ENCODE data around the gene KIAA1217.

The KIAA1217 gene

DNA sequence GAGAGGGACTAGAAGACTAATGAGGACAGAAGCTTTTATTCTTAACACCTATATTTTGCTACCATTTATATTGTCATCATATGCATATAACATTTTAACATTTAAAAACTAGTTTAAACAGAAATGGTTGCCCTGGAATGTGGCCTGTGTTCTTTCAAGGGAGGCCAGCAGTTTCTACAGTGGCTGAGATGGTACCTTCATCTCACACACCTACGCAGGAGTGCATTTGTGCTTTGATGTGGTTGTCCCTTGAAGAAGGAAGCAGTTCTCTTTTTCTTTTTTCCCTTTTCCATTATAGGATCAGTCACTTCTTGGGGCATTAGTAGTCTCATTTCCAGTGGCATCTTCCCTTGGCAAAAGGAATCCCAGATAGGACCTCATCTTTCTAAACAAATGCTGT lies 38.9 kb downstream of the KIAA1217 start:
- no peak for DNase-seq (ENCODE audit: low spot score)

DNA sequence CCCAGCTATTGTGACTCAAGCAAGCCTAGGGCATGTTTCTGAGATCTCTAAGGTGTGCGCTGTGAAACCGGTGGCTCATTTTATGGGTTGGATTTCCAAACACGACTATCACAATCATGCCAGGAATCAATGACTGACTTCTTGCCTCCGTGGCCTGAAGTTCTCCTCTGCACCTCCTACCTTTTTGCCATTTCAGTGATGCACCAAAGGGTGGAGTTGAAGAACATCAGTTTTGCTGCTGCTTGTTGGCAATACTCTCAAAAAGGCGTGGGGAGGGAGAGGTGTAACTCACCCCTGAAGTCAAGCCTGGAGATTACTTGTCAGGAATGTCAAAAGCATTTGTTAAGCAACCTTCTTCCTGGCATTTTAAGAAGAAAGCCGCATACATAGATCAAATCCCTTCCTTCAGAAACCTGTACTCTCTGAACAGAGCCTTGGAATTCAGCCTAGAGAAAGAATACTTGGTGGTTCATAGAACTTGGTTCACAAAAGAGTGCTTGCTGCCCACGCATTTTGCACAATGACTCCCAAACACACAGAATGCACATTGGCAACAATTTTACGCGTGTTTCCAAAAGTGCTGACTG lies 41.0 kb downstream of the KIAA1217 start:
- DNase-seq (ENCODE audit: low spot score), result no peak

DNA sequence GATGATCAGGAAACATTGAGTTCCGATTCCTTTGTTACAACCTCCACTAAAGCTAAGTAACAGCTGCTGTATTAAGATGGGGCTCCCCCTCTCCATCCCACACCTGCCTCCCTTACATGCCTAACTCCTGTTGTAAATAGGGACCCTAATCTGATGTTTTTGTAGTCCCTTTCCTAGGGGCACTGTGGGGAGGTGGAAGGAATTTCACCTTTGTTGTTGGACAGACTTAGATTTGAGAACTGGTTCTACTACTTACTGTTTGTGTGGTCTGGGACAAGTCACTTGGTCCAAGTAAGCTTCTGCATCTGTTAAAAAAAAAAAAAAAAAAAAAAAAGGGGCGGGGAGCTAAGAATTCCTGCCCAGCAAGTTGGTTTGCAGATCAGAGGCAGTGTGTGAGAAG lies 42.6 kb downstream of the KIAA1217 start:
- DNase-seq (ENCODE audit: low spot score), result peak; percentile 49

DNA sequence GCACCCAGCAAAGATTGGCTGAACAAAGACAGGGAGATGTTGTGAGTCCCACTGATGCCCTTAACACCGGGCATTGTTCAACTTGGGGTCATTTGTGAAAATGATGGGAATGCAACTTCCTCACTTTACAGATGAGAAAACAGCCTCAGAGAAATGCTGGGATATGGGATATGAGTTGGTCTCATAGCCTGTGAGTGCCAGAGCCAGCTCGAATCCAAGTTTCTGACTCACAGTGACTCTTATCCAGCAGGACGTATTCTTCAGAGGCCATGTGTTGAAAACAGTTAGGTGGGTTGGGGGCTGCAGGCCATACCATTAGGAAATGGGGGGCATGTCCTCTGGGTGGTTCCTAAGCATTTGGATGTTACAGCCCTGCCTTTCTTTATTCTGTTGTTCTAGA lies 45.2 kb downstream of the KIAA1217 start:
- DNase-seq (ENCODE audit: low spot score), result no peak

DNA sequence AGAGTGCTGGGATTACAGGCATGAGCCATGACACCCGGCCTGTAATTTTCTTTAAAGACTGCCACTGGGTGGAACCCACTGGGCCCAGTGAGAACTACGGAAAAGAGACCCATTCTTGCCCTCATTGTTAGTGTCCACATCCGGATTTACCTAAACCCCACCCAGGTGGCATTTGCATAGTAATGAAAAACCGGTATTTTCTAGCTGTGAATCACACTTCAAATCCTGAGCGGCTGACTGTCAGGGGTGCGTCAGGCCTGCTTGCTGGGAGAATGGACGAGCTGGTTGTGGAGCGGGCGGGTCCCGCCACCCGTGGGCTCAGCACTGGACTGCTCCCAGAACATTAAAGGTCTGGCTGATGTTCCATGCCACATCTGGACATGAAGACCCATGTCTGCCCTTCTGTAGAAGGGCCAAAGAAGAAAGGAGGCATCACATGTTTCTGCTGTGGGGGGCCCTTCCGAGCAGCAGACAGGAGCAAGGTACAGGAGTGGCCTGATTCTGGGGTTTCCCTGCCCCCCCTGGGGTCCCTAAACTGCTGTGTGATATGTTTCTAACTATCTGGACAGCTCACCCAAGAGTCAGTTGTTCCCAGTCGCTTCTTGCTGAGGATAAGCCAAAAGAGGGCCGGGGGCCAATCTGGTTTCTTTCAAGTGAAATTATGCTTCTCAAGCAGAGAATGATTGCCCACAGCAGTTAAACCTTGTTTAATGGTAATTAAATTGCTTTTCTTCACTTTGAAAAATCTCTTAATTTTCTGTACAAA lies 46.4 kb downstream of the KIAA1217 start:
- DNase-seq (ENCODE audit: low spot score), result peak; percentile 62

DNA sequence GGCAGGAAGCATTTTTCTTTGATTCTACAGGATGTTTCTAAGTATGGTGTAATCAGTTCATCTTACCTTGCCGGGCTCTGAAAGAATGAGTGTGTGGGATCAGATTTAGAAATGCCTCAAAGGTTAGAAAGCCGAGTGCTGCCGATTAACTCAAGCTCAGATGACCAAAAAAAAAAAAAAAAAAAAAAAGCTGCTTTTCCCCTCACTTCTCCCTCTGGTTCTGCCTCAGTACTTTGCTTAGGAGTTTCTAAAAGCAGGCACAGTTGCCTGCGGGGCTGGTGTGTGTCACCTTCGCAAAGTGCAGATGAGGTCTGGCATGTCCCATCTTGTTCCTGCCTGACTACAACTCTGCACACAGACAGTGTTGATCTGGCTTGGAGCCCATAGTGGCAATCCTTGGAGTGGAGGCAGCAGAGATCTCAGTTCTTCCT lies 47.0 kb downstream of the KIAA1217 start:
- no peak for DNase-seq (ENCODE audit: low spot score)

DNA sequence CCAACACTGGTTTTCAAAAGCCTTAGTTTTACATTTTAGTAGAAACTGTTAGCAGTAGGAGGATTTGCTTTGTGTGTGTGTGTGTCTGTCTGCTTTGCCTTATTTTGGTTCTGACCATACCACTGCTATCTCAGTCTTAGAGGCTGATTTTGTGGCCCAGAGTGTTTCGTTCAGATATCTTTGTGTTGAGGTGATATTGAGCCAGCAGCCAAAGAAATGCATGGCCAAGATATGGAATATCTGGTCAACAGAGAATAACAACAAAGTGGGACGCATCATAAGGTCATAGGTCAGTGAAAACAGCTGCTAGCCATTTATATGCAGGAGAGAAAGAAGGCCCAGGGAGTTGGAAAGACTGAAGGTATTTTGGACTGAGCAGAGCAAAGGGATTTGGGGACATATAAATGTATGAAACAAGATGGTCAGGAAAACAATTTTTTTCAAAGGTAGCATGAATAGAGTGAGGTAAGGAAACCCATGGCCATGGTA lies 47.7 kb downstream of the KIAA1217 start:
- no peak for DNase-seq (ENCODE audit: low spot score)

DNA sequence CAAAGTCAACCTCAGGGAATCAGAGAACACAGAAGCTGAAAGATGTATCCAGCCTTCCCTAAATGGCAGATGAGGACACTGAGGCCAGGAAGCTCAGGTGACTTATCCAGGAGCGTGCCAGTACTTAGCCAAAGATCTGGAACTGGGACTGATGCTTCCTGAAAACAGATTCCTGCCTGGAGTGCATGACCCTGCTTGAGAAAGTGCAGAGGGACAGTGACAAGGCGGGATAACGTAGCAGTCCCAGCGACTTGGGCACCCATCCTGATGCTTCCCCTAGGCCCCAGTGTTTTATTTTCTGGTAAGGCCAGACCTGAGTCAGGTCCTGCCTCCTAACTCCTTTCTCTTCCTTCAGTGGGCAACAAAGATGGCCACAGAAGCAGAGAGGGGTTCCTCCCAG lies 48.6 kb downstream of the KIAA1217 start:
- no peak for DNase-seq (ENCODE audit: low spot score)

DNA sequence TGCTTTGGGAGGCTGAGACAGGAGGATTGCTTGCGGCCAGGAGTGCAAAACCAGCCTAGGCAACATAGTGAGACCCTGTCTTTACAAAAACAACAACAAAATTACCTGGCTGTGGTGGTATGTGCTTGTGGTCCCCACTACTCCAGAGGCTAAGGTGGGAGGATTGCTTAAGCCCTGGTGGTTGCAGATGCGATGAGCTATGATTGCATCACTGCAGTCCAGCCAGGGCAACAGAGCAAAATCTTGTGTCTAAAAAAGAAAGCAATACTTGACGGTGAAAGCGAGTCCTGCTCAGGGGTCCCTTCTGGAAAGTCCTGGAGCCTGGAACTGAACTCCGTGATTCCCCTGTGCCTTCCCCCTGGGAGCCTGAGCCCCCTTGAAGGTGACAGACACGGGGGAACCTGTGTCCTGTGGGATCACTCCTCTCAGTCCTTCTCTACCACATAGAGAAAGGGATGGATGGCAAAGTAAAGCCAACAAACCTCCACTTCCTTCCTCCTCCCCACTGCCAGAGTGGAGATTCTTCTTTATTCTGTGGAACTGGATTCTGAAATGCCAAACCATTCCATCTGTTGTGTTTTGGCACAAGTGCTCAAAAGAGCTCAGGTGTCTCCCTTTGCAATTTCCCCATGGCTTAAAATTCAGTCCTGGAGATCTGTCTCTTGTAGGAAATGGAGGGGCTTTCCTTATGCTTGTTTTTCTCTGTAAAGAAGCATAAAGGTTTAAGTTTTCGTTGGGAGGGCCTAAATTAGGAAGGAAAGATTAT lies 50.6 kb downstream of the KIAA1217 start:
- DNase-seq (ENCODE audit: low spot score), result no peak

DNA sequence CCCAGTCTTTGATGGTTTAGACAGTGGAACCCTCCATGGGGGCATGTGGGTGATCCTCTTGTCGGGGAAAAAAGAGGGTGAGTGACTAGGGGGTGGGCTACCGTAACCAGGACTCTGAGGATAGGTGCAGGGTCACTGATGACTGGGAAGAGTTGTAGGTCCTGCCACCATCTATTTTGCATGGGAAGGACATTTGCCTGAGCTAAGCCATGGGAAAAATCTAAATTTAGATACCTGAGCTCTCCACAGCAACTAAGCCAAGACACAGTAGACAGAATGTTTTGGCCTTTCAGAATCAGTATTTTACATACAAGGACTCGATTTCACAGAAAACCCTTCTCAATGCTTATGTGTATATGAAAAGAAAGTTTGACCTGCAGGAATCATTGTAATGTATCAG lies 52.7 kb downstream of the KIAA1217 start:
- DNase-seq (ENCODE audit: low spot score), result no peak

DNA sequence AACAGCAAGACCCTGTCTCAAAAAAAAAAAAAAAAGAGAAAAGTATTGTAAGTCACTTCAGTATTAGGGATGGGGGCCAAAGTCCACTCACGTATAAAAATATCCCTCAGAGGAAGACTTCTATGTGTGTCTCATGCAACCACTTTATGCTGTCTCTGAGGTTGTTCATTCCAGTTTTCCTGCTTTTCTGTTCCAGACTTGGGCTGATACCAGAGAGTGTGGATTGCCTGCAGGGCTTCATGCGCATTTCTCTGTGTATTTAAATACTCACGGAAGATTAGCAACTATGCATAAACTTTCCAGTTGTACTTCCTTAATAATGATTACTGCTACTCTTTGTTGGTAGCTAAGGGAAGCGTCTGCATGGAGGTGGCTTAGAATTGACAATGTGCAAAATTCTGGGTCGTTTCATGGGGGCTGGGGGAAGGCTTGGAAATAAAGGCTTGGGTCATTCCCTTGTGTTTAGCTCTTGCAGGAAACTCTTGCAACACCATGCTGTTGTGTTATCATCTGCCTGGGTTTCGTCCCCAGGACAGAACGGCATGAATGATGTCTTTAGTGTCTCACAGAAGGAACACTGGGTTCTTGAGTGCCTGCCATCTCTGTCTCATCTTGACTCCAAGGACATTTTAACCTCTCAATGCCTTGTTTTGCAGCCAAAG lies 54.1 kb downstream of the KIAA1217 start:
- no peak for DNase-seq (ENCODE audit: low spot score)

DNA sequence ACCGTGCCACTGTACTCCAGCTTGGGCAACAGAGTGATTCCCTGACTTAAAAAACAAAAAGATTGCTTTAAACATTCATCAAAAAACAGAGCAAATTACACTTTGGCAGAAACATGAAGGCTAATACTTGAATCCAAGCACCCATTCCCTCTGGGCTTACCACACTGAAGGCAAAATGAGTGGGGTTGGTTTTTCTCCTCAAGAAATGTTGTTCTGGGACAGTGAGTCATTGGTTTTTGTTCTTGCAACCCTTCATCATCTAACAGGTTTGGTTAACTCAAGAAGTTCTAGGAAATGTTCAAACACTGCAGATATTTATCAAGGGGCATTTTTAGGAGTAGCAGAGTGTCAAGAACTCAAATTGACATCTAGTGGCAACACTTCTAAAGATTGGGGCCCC lies 60.5 kb downstream of the KIAA1217 start:
- DNase-seq (ENCODE audit: low spot score), result no peak

DNA sequence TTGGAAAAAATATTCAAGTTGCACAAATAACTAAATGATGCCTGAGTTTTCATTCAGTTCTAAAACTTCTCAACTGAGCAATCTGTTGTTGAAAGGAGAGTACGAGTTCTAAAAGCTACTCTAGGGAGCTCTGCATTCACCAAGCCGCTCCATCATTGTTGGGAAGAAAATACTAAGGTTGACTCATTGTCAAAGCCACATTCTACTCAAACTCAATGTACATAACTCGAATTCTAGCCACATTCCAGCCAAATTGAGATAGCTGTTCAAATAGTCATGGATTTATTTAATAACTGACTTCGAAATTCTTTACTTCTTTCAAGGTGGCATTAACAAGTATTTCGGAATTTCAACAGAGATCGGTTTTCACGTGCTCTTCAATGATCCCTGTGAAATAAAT lies 63.4 kb downstream of the KIAA1217 start:
- DNase-seq (ENCODE audit: low spot score), result no peak

DNA sequence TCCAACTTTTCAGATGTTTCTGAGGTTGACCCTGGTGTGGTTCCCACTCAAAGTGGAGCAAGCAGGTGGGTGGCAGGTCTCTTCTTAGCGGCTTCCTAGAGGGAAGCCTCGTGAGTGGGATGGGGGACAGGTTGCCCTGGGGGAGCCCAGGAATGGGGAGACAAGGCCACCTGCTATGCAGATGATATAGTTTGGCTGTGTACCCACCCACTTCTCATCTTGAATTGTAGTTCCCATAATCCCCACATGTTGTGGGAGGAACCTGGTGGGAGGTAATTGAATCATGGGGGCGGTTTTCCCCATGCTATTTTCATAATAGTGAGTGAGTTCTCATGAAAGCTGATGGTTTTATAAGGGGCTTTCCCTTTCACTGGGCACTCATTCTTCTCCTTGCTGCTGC lies 68.3 kb downstream of the KIAA1217 start:
- no peak for DNase-seq (ENCODE audit: low spot score)

DNA sequence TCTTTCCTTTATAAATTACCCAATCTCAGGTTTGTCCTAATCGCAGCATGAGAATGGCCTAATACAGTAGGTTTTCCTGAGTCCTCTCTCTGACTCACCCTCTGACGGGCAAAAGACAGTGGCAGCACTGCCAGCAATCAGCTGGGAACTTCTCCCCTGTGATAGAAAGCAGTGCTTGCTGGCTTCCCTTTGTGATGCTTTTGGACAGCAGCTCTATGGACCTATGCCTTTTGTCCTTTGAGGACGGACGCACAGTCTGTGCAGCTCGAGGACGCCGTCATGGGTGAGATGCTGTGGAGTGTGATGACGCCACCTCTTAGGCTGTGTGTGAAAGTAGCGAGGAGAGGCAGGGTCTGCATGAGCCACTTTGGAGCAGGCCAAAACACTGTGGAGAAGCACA lies 68.8 kb downstream of the KIAA1217 start:
- no peak for DNase-seq (ENCODE audit: low spot score)

DNA sequence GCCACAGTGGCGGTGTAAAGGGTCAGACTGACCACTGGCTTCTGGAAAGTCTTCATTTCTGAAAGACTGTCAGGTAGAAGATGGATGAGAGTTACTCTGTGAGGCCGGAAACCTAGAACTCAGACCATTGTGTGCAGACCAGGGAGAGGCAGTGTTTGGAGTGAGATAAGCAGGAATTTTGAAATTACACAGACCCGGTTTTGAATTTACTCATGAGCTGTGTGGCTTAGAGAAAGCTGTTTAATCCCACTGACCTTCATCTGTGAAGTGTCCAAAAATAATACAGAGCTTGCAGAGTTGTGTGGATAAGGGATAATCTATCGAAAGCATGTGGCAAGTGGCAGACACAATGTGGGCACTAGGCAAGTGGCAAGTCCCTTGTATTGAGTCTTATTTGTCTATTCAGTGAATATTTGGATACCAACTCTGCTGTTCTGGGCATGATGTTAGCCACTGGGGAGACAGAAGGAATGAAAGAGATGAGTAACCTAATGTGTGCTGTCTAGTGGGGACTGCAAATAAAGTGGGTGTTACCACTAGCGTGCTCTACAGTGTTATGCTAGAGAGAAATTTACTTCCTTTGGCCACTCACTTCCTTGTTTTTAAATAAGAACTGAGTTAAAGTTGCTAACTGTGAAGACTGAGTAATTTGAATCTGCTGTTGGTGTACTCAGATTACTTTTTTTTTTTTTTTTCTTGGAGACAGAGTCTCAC lies 69.4 kb downstream of the KIAA1217 start:
- no peak for DNase-seq (ENCODE audit: low spot score)

DNA sequence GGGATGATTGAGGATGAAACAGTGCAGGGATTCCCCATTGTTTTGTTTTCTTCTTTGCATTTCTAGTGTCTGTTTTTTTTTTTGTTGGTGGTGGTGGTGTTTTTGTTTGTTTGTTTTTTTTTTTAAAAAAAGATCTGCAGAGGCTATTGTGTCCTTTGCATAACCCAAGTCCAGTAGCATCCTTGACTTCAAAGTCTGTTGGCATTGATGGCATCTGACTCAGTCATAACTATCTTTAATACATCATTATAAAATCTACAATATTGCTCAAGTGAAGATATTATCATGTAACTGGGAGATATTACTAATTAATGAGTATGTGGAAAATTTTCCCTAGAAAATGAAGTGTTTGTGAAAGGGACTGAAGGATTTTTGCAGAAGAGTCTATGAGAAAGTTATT lies 70.2 kb downstream of the KIAA1217 start:
- no peak for DNase-seq (ENCODE audit: low spot score)

DNA sequence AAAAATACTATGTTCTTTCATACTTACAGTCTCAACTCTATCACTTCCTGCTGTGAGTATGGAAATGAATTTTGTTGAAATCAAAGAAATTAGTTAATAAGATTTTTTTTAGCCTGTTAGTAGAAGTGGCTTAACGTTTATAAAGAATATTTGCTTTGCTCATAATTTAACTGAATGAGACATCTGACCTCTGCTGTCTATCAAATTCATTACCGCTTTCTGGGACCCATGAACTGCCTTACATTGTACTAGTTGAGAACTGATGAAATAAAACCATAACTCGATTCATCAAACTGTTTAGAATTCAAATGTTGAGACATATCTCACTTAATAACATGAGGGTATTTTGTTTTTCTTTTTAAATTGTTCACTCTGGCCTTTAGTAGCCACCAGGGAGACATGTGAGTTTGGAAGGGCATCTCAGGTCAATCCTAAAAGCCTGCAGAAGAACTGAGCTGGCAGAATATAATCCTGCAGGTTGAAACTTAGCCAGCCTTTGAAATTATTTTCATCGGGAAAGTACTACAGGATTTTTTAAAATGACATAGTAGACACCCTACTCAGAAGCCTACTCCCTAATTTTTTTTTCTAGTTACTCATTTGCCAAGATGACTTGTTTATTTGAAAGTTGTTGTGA lies 78.7 kb downstream of the KIAA1217 start:
- no peak for DNase-seq (ENCODE audit: low spot score)

DNA sequence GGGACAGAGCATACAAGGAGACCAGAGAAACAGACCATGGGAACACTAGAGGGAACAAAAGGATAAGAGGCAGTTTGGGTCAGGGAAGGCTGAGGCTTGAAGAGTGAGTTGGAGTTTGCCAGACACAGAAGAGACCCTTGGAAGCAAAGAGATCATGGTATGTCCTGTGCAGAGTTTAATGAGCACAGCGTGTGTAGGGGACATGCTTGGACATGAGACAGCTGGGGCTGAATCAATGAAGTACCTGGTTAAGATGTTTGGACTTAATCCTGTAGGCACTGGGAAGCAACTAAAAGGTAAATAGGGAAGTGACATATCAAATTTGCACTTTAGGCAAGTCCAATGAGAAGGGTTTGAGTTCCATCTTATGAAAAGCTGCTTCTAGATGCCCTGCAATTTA lies 79.6 kb downstream of the KIAA1217 start:
- DNase-seq (ENCODE audit: low spot score), result no peak

DNA sequence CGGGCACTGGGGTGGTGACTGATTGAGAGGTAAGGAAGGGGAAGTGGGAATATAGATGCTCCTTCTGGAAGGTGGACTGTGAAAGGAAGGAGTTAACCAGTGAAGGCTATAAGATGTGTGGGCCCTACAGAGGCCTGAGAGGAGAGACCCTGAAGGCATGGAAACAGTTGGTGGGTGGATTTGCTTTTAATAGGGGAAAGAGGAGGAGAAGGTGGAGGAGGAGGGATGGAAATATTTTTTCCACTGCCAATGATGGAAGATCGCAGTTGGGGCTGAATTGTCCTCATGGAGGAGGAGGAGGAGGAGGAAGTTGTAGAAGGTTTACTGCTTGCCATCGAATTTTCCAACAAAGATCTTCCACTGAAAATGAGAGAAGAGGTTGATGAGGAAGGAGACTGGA lies 80.3 kb downstream of the KIAA1217 start:
- no peak for DNase-seq (ENCODE audit: low spot score)

Data from iPS-NIHi11 (cell line).